HCT116 (cell line): ENCODE results near the gene MNT.

Source experiments
- CEBPB ChIP-seq: IDR thresholded peaks from 2 replicates; pipeline ENCODE4 v1.6.1; 2012; ENCODE audit warnings: low read depth
- ELF1 ChIP-seq: IDR thresholded peaks from 2 replicates; pipeline ENCODE4 v1.6.1; 2012; ENCODE audit warnings: low read depth, borderline replicate concordance
- EZH2 ChIP-seq: fragments of 200-600 bp; sonication (generic); IDR thresholded peaks from 2 replicates; pipeline ENCODE4 v1.6.1; 2017; ENCODE audit warnings: antibody characterized with exemption, mixed run types
- EZH2phosphoT487 ChIP-seq: fragments of 200-600 bp; IDR thresholded peaks from 2 replicates; pipeline ENCODE4 v1.6.1; 2018; ENCODE audit warnings: antibody characterized with exemption, borderline replicate concordance
- POLR2A ChIP-seq: IDR thresholded peaks from 2 replicates; pipeline ENCODE4 v1.7.0; 2011; ENCODE audit warnings: borderline replicate concordance; ENCODE audit not compliant: insufficient read depth, insufficient read length; ENCODE audit errors: extremely low read depth
- POLR2AphosphoS5 ChIP-seq: IDR thresholded peaks from 2 replicates; pipeline ENCODE4 v1.6.1; 2011; ENCODE audit warnings: mild to moderate bottlenecking, low read depth, low read length, moderate library complexity
- SP1 ChIP-seq: IDR thresholded peaks from 2 replicates; pipeline ENCODE4 v1.6.1; 2012; ENCODE audit warnings: low read depth
- TCF7L2 ChIP-seq: IDR thresholded peaks from 2 replicates; pipeline ENCODE4 v1.7.0; 2011; ENCODE audit warnings: borderline replicate concordance, inconsistent platforms; ENCODE audit not compliant: insufficient read depth, insufficient read length; ENCODE audit errors: extremely low read depth
- YY1 ChIP-seq: IDR thresholded peaks from 2 replicates; pipeline ENCODE4 v1.6.1; 2011; ENCODE audit warnings: low read length, low read depth, moderate library complexity, mild to moderate bottlenecking; ENCODE audit not compliant: insufficient replicate concordance; ENCODE audit errors: extremely low read depth
- ZNF274 ChIP-seq: fragments of 200-500 bp; sonication (Bioruptor generic); IDR thresholded peaks from 2 replicates; pipeline ENCODE4 v1.6.1; 2014; ENCODE audit warnings: mild to moderate bottlenecking, low read depth, low read length, inconsistent platforms
- TF ChIP-seq, protein P1 (sequence below), 3 experiments: fragments of 200-600 bp in 1 of 3; sonication (generic) in 1 of 3; IDR thresholded peaks in 2 of 3; conservative IDR thresholded peaks in 1 of 3; 2 replicates each; pipeline ENCODE4 v1.5.1; 2012 to 2017; ENCODE audit warnings: low read depth in 2 of 3, low read length in 2 of 3, antibody characterized with exemption in 1 of 3, borderline replicate concordance in 1 of 3, control low read depth in 1 of 3, mild to moderate bottlenecking in 1 of 3, mixed read lengths in 1 of 3, mixed run types in 1 of 3, moderate library complexity in 1 of 3; ENCODE audit not compliant: insufficient read depth in 1 of 3
- TF ChIP-seq, protein P2 (sequence below): IDR thresholded peaks from 2 replicates; pipeline ENCODE4 v1.6.1; 2012
- TF ChIP-seq, protein P3 (sequence below): IDR thresholded peaks from 2 replicates; pipeline ENCODE4 v1.6.1; 2012; ENCODE audit warnings: low read depth

DNA sequence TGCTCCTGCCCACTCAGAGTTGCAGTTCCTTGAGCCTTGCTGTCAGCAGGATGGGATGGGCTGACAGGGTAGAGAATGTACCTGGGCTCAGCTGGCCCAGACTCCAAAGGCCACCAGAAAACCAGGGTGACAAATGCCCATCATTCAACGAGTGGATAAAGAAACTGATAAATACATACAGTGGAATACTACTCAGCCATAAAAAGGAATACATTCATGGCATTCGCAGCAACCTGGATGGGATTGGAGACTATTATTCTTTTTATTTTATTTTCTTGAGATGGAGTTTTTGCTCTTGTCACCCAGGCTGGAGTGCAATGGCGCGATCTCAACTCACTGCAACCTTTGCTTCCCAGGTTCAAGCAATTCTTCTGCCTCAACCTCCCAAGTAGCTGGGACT is 43.6 kb downstream of the MNT start:
- TF ChIP-seq, protein P1, sequence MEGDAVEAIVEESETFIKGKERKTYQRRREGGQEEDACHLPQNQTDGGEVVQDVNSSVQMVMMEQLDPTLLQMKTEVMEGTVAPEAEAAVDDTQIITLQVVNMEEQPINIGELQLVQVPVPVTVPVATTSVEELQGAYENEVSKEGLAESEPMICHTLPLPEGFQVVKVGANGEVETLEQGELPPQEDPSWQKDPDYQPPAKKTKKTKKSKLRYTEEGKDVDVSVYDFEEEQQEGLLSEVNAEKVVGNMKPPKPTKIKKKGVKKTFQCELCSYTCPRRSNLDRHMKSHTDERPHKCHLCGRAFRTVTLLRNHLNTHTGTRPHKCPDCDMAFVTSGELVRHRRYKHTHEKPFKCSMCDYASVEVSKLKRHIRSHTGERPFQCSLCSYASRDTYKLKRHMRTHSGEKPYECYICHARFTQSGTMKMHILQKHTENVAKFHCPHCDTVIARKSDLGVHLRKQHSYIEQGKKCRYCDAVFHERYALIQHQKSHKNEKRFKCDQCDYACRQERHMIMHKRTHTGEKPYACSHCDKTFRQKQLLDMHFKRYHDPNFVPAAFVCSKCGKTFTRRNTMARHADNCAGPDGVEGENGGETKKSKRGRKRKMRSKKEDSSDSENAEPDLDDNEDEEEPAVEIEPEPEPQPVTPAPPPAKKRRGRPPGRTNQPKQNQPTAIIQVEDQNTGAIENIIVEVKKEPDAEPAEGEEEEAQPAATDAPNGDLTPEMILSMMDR (IDR thresholded peaks at IDR 0.05 in 2 of 3, conservative IDR thresholded peaks at IDR 0.05 in 1 of 3; ENCODE audit: borderline replicate concordance in 1 of 3, insufficient read depth in 1 of 3, low read depth in 2 of 3, low read length in 2 of 3) = no peak
- TF ChIP-seq ELF1 (no peak), POLR2A (no peak), EZH2 (no peak), CEBPB (no peak), EZH2phosphoT487 (no peak), ZNF274 (no peak), SP1 (no peak), POLR2AphosphoS5 (no peak), YY1 (no peak), TCF7L2 (no peak)
- TF ChIP-seq, protein P2, sequence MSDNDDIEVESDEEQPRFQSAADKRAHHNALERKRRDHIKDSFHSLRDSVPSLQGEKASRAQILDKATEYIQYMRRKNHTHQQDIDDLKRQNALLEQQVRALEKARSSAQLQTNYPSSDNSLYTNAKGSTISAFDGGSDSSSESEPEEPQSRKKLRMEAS = no peak
- TF ChIP-seq, protein P3, sequence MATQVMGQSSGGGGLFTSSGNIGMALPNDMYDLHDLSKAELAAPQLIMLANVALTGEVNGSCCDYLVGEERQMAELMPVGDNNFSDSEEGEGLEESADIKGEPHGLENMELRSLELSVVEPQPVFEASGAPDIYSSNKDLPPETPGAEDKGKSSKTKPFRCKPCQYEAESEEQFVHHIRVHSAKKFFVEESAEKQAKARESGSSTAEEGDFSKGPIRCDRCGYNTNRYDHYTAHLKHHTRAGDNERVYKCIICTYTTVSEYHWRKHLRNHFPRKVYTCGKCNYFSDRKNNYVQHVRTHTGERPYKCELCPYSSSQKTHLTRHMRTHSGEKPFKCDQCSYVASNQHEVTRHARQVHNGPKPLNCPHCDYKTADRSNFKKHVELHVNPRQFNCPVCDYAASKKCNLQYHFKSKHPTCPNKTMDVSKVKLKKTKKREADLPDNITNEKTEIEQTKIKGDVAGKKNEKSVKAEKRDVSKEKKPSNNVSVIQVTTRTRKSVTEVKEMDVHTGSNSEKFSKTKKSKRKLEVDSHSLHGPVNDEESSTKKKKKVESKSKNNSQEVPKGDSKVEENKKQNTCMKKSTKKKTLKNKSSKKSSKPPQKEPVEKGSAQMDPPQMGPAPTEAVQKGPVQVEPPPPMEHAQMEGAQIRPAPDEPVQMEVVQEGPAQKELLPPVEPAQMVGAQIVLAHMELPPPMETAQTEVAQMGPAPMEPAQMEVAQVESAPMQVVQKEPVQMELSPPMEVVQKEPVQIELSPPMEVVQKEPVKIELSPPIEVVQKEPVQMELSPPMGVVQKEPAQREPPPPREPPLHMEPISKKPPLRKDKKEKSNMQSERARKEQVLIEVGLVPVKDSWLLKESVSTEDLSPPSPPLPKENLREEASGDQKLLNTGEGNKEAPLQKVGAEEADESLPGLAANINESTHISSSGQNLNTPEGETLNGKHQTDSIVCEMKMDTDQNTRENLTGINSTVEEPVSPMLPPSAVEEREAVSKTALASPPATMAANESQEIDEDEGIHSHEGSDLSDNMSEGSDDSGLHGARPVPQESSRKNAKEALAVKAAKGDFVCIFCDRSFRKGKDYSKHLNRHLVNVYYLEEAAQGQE = no peak
